ENCODE data around the gene SPATA6L. TPM values are rescaled to one million over a fixed set of nuclear protein-coding genes. Genes with fewer than 3 reads are reported as not detected.

SPATA6L gene
- total and polyA plus RNA-seq, 2 of the 13 experiments (the other 11 are each of a cell fraction or from before 2014, with no cell fraction given) = 1.1 to 1.9 TPM

- TF ChIP-seq HOXA9 (CRISPR knock-in tag; IDR thresholded peaks at IDR 0.05; ENCODE audit: borderline replicate concordance) = no peak
- TF ChIP-seq STAG1 (CRISPR knock-in tag; IDR thresholded peaks at IDR 0.05) = 0 out of 2 replicates have a peak, but pooled peaks have one; percentile 3
- no peak for TF ChIP-seq NCOA1 (CRISPR knock-in tag; IDR thresholded peaks at IDR 0.05)
- TF ChIP-seq MXD4 (CRISPR knock-in tag; IDR thresholded peaks at IDR 0.05) = 0 out of 2 replicates have a peak, but pooled peaks have one; percentile 25
- no peak for TF ChIP-seq SP4 (CRISPR knock-in tag; IDR thresholded peaks at IDR 0.05)
- peak; percentile 89 for TF ChIP-seq HMG20A (CRISPR knock-in tag; IDR thresholded peaks at IDR 0.05; ENCODE audit: borderline replicate concordance)
- TF ChIP-seq NR3C1 (CRISPR knock-in tag; IDR thresholded peaks at IDR 0.05) = no peak
- TF ChIP-seq NR1H2 (CRISPR knock-in tag; IDR thresholded peaks at IDR 0.05; ENCODE audit: borderline replicate concordance, low read depth) = no peak
- no peak for TF ChIP-seq RAD51 (IDR thresholded peaks at IDR 0.05; ENCODE audit: borderline replicate concordance)
- no peak for TF ChIP-seq E2F5 (CRISPR knock-in tag; conservative IDR thresholded peaks at IDR 0.05)
- peak; percentile 49; the same call in 1 of the 2 replicates for TF ChIP-seq NCOR1 (IDR thresholded peaks at IDR 0.05; ENCODE audit: borderline replicate concordance, low read length)
- no peak for TF ChIP-seq ZNF577 (CRISPR knock-in tag; IDR thresholded peaks at IDR 0.05; ENCODE audit: borderline replicate concordance, low read depth)
- no peak for TF ChIP-seq SNAPC4 (CRISPR knock-in tag; IDR thresholded peaks at IDR 0.05)
- TF ChIP-seq AFF4 (CRISPR knock-in tag; IDR thresholded peaks at IDR 0.05) = no peak
- TF ChIP-seq FUBP1 (CRISPR knock-in tag; IDR thresholded peaks at IDR 0.05; ENCODE audit: borderline replicate concordance) = no peak
- TF ChIP-seq BRF2 (CRISPR knock-in tag; IDR thresholded peaks at IDR 0.05) = no peak
- 0 out of 2 replicates have a peak, but pooled peaks have one; percentile 46 for TF ChIP-seq NFKBIZ (CRISPR knock-in tag; IDR thresholded peaks at IDR 0.05)
- 0 out of 2 replicates have a peak, but pooled peaks have one; percentile 23 for TF ChIP-seq ZNF607 (CRISPR knock-in tag; IDR thresholded peaks at IDR 0.05; ENCODE audit: borderline replicate concordance)
Observed at GRCh38 chr9:4700091-4700490, 33.8 kb upstream of the SPATA6L start (continued).

Measured in HepG2 (cell line).